Colonic mucosa (tissue), 4 donors: ENCODE results near the gene SMIM41. TPM values are rescaled to one million over a fixed set of nuclear protein-coding genes. Genes with fewer than 3 reads are reported as not detected.

Experiments
- DNase-seq: peaks from one replicate; pipeline ENCODE4 v3.0.0-alpha.2; 2020
- H3K27ac ChIP-seq: fragments of 200-600 bp; one replicate; pipeline ENCODE4 v1.8.0; 2021
- H3K27me3 ChIP-seq: fragments of 200-600 bp; one replicate; pipeline ENCODE4 v1.8.0; 2021
- H3K36me3 ChIP-seq: fragments of 200-600 bp; one replicate; pipeline ENCODE4 v1.8.0; 2021
- H3K4me1 ChIP-seq: fragments of 200-600 bp; one replicate; pipeline ENCODE4 v1.8.0; 2021; ENCODE audit warnings: mild to moderate bottlenecking
- H3K4me3 ChIP-seq: fragments of 200-600 bp; one replicate; pipeline ENCODE4 v1.8.0; 2021
- H3K9ac ChIP-seq, 2 donors: one replicate each; pipeline ENCODE4 v1.7.0; 2013; ENCODE audit warnings: control low read depth in 2 of 2, low read depth in 2 of 2, low read length in 2 of 2
- H3K9me3 ChIP-seq: fragments of 200-600 bp; one replicate; pipeline ENCODE4 v1.8.0; 2021
- CTCF ChIP-seq: fragments of 200-600 bp; IDR thresholded peaks from one replicate; pipeline ENCODE4 v1.8.0; 2022; ENCODE audit warnings: antibody characterized with exemption, mild to moderate bottlenecking
- intact Hi-C: fragments of 100-400 bp; cut with DNase I; formaldehyde crosslinking; loops from one replicate; pipeline ENCODE4 v1.14.1; 2022
- total RNA-seq, 2 donors: library from RNA; stranded (reverse); fragmentation: NEBNext Ultra II Directional in 1 of 2; extraction: Animal tissue kit (Norgen Biotek cat#: 25700) in 1 of 2; gene quantifications; one replicate each; pipeline ENCODE4 v1.2.1, GENCODE V29; 2021
- donor health status: healthy.
- donor health status: DM: no; HTN: no; CAD: no.
- donor health status: DM: no; HTN: no; CAD: no.

The SMIM41 gene
- total RNA-seq, 2 donors from 2014 or later = 0.30 to 0.58 TPM

DNA sequence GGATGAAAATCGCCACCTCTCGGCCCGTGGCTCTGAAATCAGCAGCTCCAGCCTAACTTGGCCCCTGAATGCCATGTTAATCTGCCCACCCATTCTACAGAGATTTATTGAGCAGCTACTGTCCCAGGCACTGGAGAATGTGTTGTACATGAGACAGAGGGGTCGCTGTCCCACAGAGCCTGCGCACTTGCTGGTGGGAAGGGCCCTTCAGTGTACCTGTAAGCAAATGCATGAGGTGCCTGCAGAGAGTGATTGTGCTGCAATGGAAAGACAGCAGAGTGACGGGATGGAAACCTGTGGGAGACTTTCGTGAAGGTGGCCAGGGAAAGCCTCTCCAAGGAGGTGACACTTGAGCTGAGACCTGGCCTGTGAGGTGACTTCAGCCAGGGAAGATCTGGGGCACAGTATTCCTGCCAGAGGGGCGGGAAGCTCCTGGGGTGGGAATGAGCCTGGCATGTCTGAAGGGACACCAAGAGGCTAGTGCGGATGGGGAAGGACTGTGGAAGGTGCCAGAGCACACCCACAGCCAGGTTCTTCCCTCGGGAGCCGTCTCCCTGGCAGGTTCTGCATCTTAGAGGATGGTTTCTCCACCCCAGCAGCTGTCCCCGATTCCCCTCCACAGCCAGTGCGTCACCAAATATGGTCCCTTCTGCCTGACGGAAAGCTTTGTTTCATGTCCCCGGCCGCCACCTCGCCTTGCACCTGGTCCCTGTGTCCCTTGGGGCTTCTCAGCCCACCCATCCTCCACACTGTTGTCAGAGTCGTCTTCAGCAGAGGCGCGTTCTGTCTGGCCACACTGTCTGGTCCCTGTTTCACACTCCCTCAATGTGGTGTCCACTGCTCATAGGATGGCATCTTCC is 8.7 kb downstream of the SMIM41 start:
- no peak for DNase-seq
- no peaks in the 10 kb centered on the region for H3K9me3 ChIP-seq
- no peaks in the 10 kb centered on the region for H3K4me1 ChIP-seq
- no peak overlapping the region for H3K4me3 ChIP-seq
- no peak overlapping the region for H3K9ac ChIP-seq
- H3K36me3 ChIP-seq = no peaks in the 10 kb centered on the region
- no peak for TF ChIP-seq CTCF
- no peaks in the 10 kb centered on the region for H3K27me3 ChIP-seq
- H3K27ac ChIP-seq = no peak overlapping the region
- intact Hi-C loops = no loop called here

DNA sequence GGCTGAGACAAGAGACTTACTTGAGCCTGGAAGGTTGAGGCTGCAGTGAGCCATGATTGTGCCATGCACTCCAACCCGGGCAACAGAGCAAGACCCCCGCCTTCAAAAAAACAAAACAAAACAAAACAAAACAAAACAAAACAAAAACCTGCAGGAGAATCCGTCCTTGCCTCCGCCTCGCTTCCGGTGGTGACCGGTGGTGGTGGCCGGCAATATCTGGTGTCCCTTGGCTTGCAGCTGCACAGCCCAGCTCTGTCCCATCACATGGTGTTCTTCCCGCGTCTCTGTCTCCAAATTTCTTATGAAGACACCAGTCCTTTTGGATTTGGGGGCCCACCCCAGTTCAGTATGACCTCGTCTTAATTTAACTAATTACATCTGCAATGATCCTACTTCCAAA is 10.0 kb downstream of the SMIM41 start:
- Histone ChIP-seq H3K27me3 (no peaks in the 10 kb centered on the region), H3K36me3 (no peaks in the 10 kb centered on the region), H3K4me3 (no peak overlapping the region), H3K9ac (no peak overlapping the region), H3K4me1 (no peaks in the 10 kb centered on the region), H3K27ac (no peak overlapping the region), H3K9me3 (no peaks in the 10 kb centered on the region)
- intact Hi-C loops = no loop called here
- TF ChIP-seq CTCF = no peak
- no peak for DNase-seq

DNA sequence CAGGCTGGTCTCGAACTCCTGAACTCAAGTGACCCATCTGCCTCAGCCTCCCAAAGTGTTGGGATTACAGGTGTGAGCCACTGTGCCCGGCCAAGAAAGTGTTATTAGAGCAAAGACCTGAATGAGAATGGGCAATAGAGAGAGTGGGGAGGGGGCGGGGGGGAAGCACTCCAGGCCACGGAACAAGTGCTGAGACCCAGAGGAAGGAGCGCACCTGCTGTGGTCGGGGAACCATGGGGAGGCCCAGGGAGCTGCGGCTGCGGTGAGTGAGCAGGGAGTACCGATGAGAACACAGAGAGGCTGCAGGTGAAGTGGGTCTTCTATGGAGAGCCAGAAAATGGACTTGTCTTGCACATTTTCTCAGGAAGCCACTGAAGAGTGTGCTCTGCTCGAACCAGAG is 10.8 kb downstream of the SMIM41 start:
- H3K27me3 ChIP-seq = no peaks in the 10 kb centered on the region
- DNase-seq = no peak
- no peak overlapping the region for H3K9ac ChIP-seq
- H3K27ac ChIP-seq = no peak overlapping the region
- no peak for TF ChIP-seq CTCF
- H3K4me3 ChIP-seq = no peak overlapping the region
- no peaks in the 10 kb centered on the region for H3K4me1 ChIP-seq
- intact Hi-C loops = no loop called here
- H3K36me3 ChIP-seq = no peaks in the 10 kb centered on the region
- H3K9me3 ChIP-seq = no peaks in the 10 kb centered on the region

- H3K9me3 ChIP-seq = no peaks in the 10 kb centered on the region
- intact Hi-C loops = no loop called here
- H3K4me3 ChIP-seq = no peak overlapping the region
- H3K4me1 ChIP-seq = no peaks in the 10 kb centered on the region
- no peak overlapping the region for H3K27ac ChIP-seq
- H3K9ac ChIP-seq = no peak overlapping the region
- no peaks in the 10 kb centered on the region for H3K36me3 ChIP-seq
- TF ChIP-seq CTCF = no peak
- DNase-seq = no peak
- no peaks in the 10 kb centered on the region for H3K27me3 ChIP-seq
Measured at GRCh38 chr12:52091061-52091460, 11.6 kb downstream of the SMIM41 start.

DNA sequence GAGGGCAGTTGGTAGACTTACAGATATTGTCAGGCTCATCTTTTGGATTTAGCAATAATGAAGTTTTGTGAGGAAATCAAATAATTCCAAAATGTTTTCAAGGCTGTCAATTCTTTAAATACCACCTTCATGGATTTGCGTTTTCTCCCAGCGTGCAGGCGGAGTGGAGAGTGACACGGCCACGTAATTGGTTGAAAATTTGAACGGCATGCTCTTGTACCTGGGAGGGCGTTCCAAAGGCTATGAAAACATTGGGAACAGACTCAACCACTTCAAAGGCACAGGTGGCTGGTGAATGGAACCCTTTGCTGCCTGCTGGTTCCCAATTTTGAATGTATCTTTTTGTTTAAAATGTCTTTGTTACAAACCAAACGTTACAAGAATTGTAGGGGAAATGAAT is 12.4 kb downstream of the SMIM41 start:
- no peak for TF ChIP-seq CTCF
- no peak overlapping the region for H3K9ac ChIP-seq
- no peaks in the 10 kb centered on the region for H3K27me3 ChIP-seq
- H3K36me3 ChIP-seq = no peaks in the 10 kb centered on the region
- no peak overlapping the region for H3K4me3 ChIP-seq
- no peak for DNase-seq
- H3K27ac ChIP-seq = no peak overlapping the region
- H3K4me1 ChIP-seq = no peaks in the 10 kb centered on the region
- intact Hi-C loops = no loop called here
- no peaks in the 10 kb centered on the region for H3K9me3 ChIP-seq
